GM12891 (cell line): ENCODE measurements around the gene STAT6.

Source experiments
- DNase-seq: peaks from one replicate; pipeline ENCODE4 v3.0.0; 2011; ENCODE audit warnings: low spot score; ENCODE audit not compliant: insufficient read length
- FAIRE-seq: peaks from 2 replicates; lab custom pipeline; 2011; peaks lifted over from hg19 to GRCh38; lab: Jason Lieb, UNC
- PAX5 ChIP-seq: IDR thresholded peaks from 2 replicates; pipeline ENCODE4 v1.6.1; 2011; ENCODE audit warnings: low read length, moderate library complexity, mild to moderate bottlenecking; ENCODE audit not compliant: insufficient read depth, severe bottlenecking
- POLR2A ChIP-seq: IDR thresholded peaks from 2 replicates; pipeline ENCODE4 v1.6.1; 2011; ENCODE audit warnings: low read depth, low read length, control low read depth
- POLR2AphosphoS5 ChIP-seq: IDR thresholded peaks from 2 replicates; pipeline ENCODE4 v1.6.1; 2011; ENCODE audit warnings: low read depth, low read length, control low read depth
- POU2F2 ChIP-seq: IDR thresholded peaks from 2 replicates; pipeline ENCODE4 v1.6.1; 2011; ENCODE audit warnings: low read depth, mild to moderate bottlenecking, control low read depth, low read length, moderate library complexity
- SPI1 ChIP-seq: IDR thresholded peaks from 2 replicates; pipeline ENCODE4 v1.6.1; 2011; ENCODE audit warnings: low read depth, low read length, control low read depth
- TAF1 ChIP-seq: IDR thresholded peaks from 2 replicates; pipeline ENCODE4 v1.6.1; 2011; ENCODE audit warnings: low read depth, low read length, control low read depth

The STAT6 gene

DNA sequence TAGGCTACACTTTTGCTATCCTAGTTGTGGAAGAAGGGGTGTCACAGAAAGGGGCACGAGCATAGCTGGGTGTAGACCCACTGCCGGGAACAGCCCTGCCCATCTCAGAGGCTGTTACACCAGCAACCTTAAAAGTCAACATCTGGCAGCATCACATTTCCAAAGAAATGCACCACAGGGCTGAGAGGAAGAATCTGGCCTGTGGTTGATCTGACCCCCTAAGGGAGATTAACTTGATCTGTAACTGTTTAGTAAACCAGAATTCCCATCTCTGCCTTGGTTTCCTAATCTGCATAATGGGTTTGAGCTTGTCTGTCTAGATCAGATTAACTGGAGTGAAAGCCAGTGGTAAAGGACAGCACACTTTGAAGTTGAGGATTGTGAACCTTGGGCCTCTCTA, 34.9 kb upstream of the STAT6 start:
- DNase-seq (no peak), FAIRE-seq (no peak)
- TF ChIP-seq SPI1 (no peak), TAF1 (no peak)

GRCh38 chr12:57145460-57146059, 34.4 kb upstream of the STAT6 start:
- TF ChIP-seq SPI1 (no peak), POLR2A (no peak), PAX5 (no peak), POLR2AphosphoS5 (no peak), POU2F2 (no peak), TAF1 (no peak)
- DNase-seq (no peak), FAIRE-seq (no peak)

DNA sequence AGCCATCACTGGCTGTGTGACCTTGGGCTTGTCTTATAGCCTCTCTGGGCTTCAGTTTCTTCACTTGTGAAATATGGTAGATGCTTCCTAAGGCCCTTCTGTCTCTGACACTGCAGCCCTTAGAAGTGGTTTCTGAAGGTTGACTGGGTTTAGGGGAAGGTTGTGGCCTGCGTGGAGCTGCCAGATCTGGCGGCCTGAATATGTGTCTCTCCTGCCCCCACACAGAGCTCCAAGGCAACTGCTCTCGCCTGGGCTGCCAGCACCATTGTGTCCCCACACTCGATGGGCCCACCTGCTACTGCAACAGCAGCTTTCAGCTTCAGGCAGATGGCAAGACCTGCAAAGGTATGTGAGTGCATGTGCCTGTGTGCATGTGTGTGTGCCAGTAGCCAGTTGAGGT, 32.3 kb upstream of the STAT6 start:
- no peak for TF ChIP-seq POLR2AphosphoS5
- no peak for TF ChIP-seq POLR2A
- no peak for TF ChIP-seq SPI1
- TF ChIP-seq TAF1 = no peak
- TF ChIP-seq POU2F2 = no peak
- FAIRE-seq = no peak
- DNase-seq = no peak

GRCh38 chr12:57142727-57143126, 31.6 kb upstream of the STAT6 start:
- TF ChIP-seq TAF1 (no peak), POLR2AphosphoS5 (no peak), POU2F2 (no peak), PAX5 (no peak), SPI1 (no peak), POLR2A (no peak)
- FAIRE-seq (no peak), DNase-seq (no peak)

DNA sequence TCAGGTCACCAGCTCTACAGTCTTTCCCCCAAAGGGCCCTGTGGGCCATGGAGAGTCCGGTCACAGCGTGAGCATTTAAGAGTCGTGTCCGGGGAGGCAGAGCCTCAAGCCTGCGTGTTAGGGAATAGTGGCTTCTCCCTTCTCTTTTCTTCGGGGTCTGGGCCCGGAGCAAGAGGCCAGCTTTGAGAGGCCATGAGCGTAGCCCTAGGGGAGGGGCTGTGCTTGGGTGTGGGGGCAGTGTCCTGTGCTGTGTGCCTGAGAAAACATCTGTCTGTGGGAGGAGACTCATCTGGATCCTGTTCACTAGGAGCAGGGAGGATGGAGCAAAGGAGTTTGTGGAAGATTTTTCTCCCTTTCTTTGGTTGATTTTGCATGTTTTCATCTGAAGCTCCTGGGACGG, 31.0 kb upstream of the STAT6 start:
- no peak for TF ChIP-seq SPI1
- TF ChIP-seq POLR2A = no peak
- TF ChIP-seq PAX5 = no peak
- no peak for TF ChIP-seq POU2F2
- no peak for TF ChIP-seq POLR2AphosphoS5
- no peak for TF ChIP-seq TAF1
- FAIRE-seq = no peak
- no peak for DNase-seq

GRCh38 chr12:57141249-57141648, 30.1 kb upstream of the STAT6 start:
- DNase-seq = no peak
- no peak for TF ChIP-seq SPI1
- no peak for TF ChIP-seq POLR2A
- no peak for TF ChIP-seq PAX5
- TF ChIP-seq POU2F2 = no peak
- no peak for TF ChIP-seq POLR2AphosphoS5
- no peak for TF ChIP-seq TAF1
- no peak for FAIRE-seq

- TF ChIP-seq PAX5 (no peak), POLR2A (no peak), TAF1 (no peak), POLR2AphosphoS5 (no peak), POU2F2 (no peak), SPI1 (no peak)
- no peak for FAIRE-seq
- no peak for DNase-seq
Measured at GRCh38 chr12:57139796-57140649, 28.9 kb upstream of the STAT6 start.

DNA sequence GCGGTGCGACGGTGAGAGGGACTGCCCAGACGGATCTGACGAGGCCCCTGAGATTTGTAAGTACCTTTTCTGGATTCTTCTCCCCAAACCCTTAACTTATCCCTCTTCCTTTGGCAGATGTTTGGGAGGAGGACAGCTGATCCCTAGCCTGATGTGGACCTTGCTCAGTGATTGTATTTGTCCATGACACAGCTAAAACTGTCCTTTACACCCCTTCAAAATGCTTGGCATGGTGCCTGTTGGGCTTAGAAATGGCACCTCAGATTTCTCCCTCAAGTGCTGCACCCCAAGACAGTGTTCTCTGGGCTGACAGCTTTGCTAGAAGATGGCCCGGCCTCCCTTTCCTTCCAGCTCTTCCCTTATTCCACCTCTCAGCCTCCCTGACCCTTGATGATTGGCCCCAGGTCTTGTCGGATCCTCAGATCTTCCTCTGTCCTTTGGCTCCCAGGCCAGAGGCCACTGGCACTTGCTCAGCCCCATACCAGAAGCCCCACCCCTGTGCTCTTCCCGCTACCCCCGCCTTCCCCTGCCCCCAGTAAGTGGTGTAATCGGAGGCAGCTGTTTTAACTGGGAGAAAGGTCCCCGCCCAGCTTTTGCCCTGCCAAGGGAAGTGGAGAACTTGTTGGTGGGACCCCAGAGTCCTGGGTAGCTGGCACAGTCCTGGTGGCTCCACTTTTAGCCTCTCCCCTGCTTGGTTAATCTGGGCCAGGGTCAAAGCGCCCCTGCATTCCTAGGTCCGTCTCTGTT, 27.5 kb upstream of the STAT6 start:
- no peak for TF ChIP-seq POLR2A
- no peak for TF ChIP-seq POU2F2
- no peak for TF ChIP-seq SPI1
- no peak for TF ChIP-seq TAF1
- no peak for TF ChIP-seq PAX5
- TF ChIP-seq POLR2AphosphoS5 = no peak
- FAIRE-seq = no peak

GRCh38 chr12:57135527-57136326, 24.6 kb upstream of the STAT6 start:
- no peak for TF ChIP-seq POLR2AphosphoS5
- no peak for TF ChIP-seq SPI1
- no peak for TF ChIP-seq POLR2A
- no peak for TF ChIP-seq POU2F2
- TF ChIP-seq TAF1 = no peak
- TF ChIP-seq PAX5 = no peak
- DNase-seq (no peak), FAIRE-seq (no peak)

More for the DNA sequence above, 27.5 kb upstream of the STAT6 start:
- no peak for DNase-seq
